Stimulated activated CD8-positive, alpha-beta memory T cell treated with anti-CD3 and anti-CD28 coated beads, Interleukin-7, amount 100 ng/mL, for 1 hour (primary cell): ENCODE data around the gene SSC5D.

ENCODE experiments used
- DNase-seq, 2 donors: peaks; one replicate each; pipeline ENCODE4 v3.0.0-alpha.2; 2020; ENCODE audit warnings: low read depth in 2 of 2

Gene SSC5D

GRCh38 chr19:55554741-55555152 lies 66.5 kb downstream of the SSC5D start:
- no peak for DNase-seq

- DNase-seq = no peak
These were observed 71.4 kb downstream of the SSC5D start for GRCh38 chr19:55559684-55560083.

GRCh38 chr19:55563261-55563690 lies 75.0 kb downstream of the SSC5D start:
- no peak for DNase-seq

GRCh38 chr19:55566823-55567222 lies 78.6 kb downstream of the SSC5D start:
- no peak for DNase-seq

- no peak for DNase-seq
These were observed 79.6 kb downstream of the SSC5D start for GRCh38 chr19:55567708-55568328.
